HEK293 (cell line): ENCODE measurements around the gene PHF21A.

Experiments used
- CTCF ChIA-PET: fragments of 350-600 bp; formaldehyde crosslinking; extraction: SDS; loops from one replicate; lab custom pipeline; 2021; ENCODE audit warnings: antibody characterized with exemption; lab: Yijun Ruan, JAX
- POLR2A ChIA-PET: fragments of 300-600 bp; formaldehyde crosslinking; extraction: SDS; loops from one replicate; lab custom pipeline; 2020; ENCODE audit warnings: antibody characterized with exemption, inconsistent platforms; lab: Yijun Ruan, JAX
- H3K27ac ChIP-seq: fragments of 200-500 bp; sonication (Bioruptor generic); 2 replicates; pipeline ENCODE4 v1.5.1; 2014; ENCODE audit warnings: low read depth, low read length, control low read depth, inconsistent platforms; ENCODE audit errors: extremely low read depth
- H3K36me3 ChIP-seq, 2 experiments: fragments of 200-500 bp in 1 of 2; sonication (Bioruptor generic) in 1 of 2; 1 replicate in 1 of 2; 2 replicates in 1 of 2; pipeline ENCODE4 v1.5.1; 2014 to 2017; ENCODE audit warnings: inconsistent platforms in 2 of 2, low read length in 2 of 2; ENCODE audit not compliant: control insufficient read depth in 2 of 2, insufficient read depth in 1 of 2
- H3K4me1 ChIP-seq: fragments of 200-500 bp; sonication (Bioruptor generic); 2 replicates; pipeline ENCODE4 v1.5.1; 2014; ENCODE audit warnings: mild to moderate bottlenecking, low read length, inconsistent platforms; ENCODE audit not compliant: control insufficient read depth, insufficient read depth
- H3K4me3 ChIP-seq: 2 replicates; pipeline ENCODE4 v1.5.1; 2011; ENCODE audit warnings: low read depth, mild to moderate bottlenecking, control low read depth, low read length, moderate library complexity
- H3K9me3 ChIP-seq: fragments of 200-500 bp; sonication (Bioruptor generic); 2 replicates; pipeline ENCODE4 v1.5.1; 2014; ENCODE audit warnings: low read depth, low read length, inconsistent platforms; ENCODE audit not compliant: control insufficient read depth, insufficient read depth
- AEBP2 ChIP-seq: fragments of 450-650 bp; formaldehyde crosslinking; IDR thresholded peaks from 2 replicates; pipeline ENCODE4 v1.5.1; 2016; ENCODE audit warnings: missing biosample characterization, missing genetic modification characterization, borderline replicate concordance
- PRDM4 ChIP-seq: fragments of 450-650 bp; formaldehyde crosslinking; IDR thresholded peaks from 2 replicates; pipeline ENCODE4 v1.5.1; 2017; ENCODE audit warnings: missing biosample characterization, missing genetic modification characterization
- TSHZ1 ChIP-seq: fragments of 450-650 bp; formaldehyde crosslinking; IDR thresholded peaks from 2 replicates; pipeline ENCODE4 v1.5.1; 2016; ENCODE audit warnings: missing biosample characterization, missing genetic modification characterization, borderline replicate concordance
- YY2 ChIP-seq: fragments of 450-650 bp; formaldehyde crosslinking; IDR thresholded peaks from 2 replicates; pipeline ENCODE4 v1.5.1; 2016; ENCODE audit warnings: missing biosample characterization, missing genetic modification characterization
- ZFHX2 ChIP-seq: fragments of 450-650 bp; formaldehyde crosslinking; conservative IDR thresholded peaks from 2 replicates; pipeline ENCODE4 v1.5.1; 2016; ENCODE audit warnings: missing biosample characterization, missing genetic modification characterization
- ZFP37 ChIP-seq: fragments of 450-650 bp; formaldehyde crosslinking; IDR thresholded peaks from 2 replicates; pipeline ENCODE4 v1.5.1; 2016; ENCODE audit warnings: missing biosample characterization, missing genetic modification characterization
- ZNF138 ChIP-seq: fragments of 450-650 bp; formaldehyde crosslinking; IDR thresholded peaks from 2 replicates; pipeline ENCODE4 v1.5.1; 2016; ENCODE audit warnings: missing biosample characterization, missing genetic modification characterization, borderline replicate concordance
- ZNF140 ChIP-seq: fragments of 450-650 bp; formaldehyde crosslinking; IDR thresholded peaks from 2 replicates; pipeline ENCODE4 v1.5.1; 2016; ENCODE audit warnings: missing biosample characterization, missing genetic modification characterization
- ZNF266 ChIP-seq: fragments of 450-650 bp; formaldehyde crosslinking; IDR thresholded peaks from 2 replicates; pipeline ENCODE4 v1.5.1; 2016; ENCODE audit warnings: missing biosample characterization, missing genetic modification characterization, low read depth
- ZNF394 ChIP-seq: fragments of 450-650 bp; formaldehyde crosslinking; IDR thresholded peaks from 2 replicates; pipeline ENCODE4 v1.5.1; 2016; ENCODE audit warnings: missing biosample characterization, missing genetic modification characterization, mild to moderate bottlenecking, moderate library complexity, borderline replicate concordance
- ZNF426 ChIP-seq: fragments of 450-650 bp; formaldehyde crosslinking; IDR thresholded peaks from 2 replicates; pipeline ENCODE4 v1.5.1; 2017; ENCODE audit warnings: missing biosample characterization, missing genetic modification characterization, mild to moderate bottlenecking, inconsistent platforms, moderate library complexity
- ZNF510 ChIP-seq: fragments of 450-650 bp; formaldehyde crosslinking; IDR thresholded peaks from 2 replicates; pipeline ENCODE4 v1.5.1; 2018; ENCODE audit warnings: mild to moderate bottlenecking, missing genetic modification characterization, missing biosample characterization; ENCODE audit not compliant: insufficient replicate concordance
- ZNF600 ChIP-seq: fragments of 450-650 bp; formaldehyde crosslinking; IDR thresholded peaks from 2 replicates; pipeline ENCODE4 v1.5.1; 2016; ENCODE audit warnings: missing biosample characterization, missing genetic modification characterization
- ZNF626 ChIP-seq: fragments of 450-650 bp; sonication (Bioruptor Pico); formaldehyde crosslinking; IDR thresholded peaks from 2 replicates; pipeline ENCODE4 v1.5.1; 2018; ENCODE audit warnings: missing biosample characterization, missing genetic modification characterization, inconsistent platforms
- ZNF76 ChIP-seq: fragments of 450-650 bp; formaldehyde crosslinking; IDR thresholded peaks from 2 replicates; pipeline ENCODE4; 2016; ENCODE audit warnings: low read depth, missing biosample characterization, missing genetic modification characterization, borderline replicate concordance
- ZSCAN16 ChIP-seq: fragments of 450-650 bp; formaldehyde crosslinking; IDR thresholded peaks from 2 replicates; pipeline ENCODE4 v1.5.1; 2016; ENCODE audit warnings: missing biosample characterization, missing genetic modification characterization
- TF ChIP-seq, protein P1 (sequence below): fragments of 450-650 bp; IDR thresholded peaks from 2 replicates; pipeline ENCODE4 v1.5.1; 2018; ENCODE audit warnings: missing biosample characterization, mild to moderate bottlenecking, missing genetic modification characterization

PHF21A gene

GRCh38 chr11:46073632-46074031 is 47.6 kb downstream of the PHF21A start:
- ChIA-PET CTCF (no interaction called here), POLR2A (no interaction called here)
- peaks cover 5% of the 10 kb centered on the region; the same call in 1 of the 2 replicates for H3K4me1 ChIP-seq

GRCh38 chr11:46072172-46072964 is 48.9 kb downstream of the PHF21A start:
- ChIA-PET POLR2A (no interaction called here), CTCF (interaction anchor here (1.0 kb wide), 1 partner anchor 46 kb away, joined by 3 read pairs; no protein-coding TSS in a partner anchor)
- Histone ChIP-seq H3K27ac (no peak overlapping the region), H3K9me3 (no peaks in the 10 kb centered on the region), H3K4me3 (no peak overlapping the region), H3K4me1 (peaks cover 5% of the 10 kb centered on the region; the same call in 1 of the 2 replicates), H3K36me3 (peaks cover 0 to 6% of the 10 kb centered on the region in 2 experiments; a peak in 1 of 3 replicates)
- TF ChIP-seq ZNF626 (tag by site-specific recombination) (no peak), ZNF140 (no peak), AEBP2 (no peak), YY2 (no peak), ZNF600 (tag by site-specific recombination) (no peak), TSHZ1 (no peak), ZFP37 (tag by site-specific recombination) (no peak), ZSCAN16 (tag by site-specific recombination) (no peak), ZNF510 (tag by site-specific recombination) (no peak), ZNF266 (tag by site-specific recombination) (no peak), ZNF394 (tag by site-specific recombination) (no peak), PRDM4 (no peak), ZNF426 (tag by site-specific recombination) (no peak), ZNF138 (tag by site-specific recombination) (no peak), ZFHX2 (tag by site-specific recombination) (no peak)
- TF ChIP-seq, protein P1, sequence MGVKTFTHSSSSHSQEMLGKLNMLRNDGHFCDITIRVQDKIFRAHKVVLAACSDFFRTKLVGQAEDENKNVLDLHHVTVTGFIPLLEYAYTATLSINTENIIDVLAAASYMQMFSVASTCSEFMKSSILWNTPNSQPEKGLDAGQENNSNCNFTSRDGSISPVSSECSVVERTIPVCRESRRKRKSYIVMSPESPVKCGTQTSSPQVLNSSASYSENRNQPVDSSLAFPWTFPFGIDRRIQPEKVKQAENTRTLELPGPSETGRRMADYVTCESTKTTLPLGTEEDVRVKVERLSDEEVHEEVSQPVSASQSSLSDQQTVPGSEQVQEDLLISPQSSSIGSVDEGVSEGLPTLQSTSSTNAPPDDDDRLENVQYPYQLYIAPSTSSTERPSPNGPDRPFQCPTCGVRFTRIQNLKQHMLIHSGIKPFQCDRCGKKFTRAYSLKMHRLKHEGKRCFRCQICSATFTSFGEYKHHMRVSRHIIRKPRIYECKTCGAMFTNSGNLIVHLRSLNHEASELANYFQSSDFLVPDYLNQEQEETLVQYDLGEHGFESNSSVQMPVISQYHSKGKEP (tag by site-specific recombination), result no peak

More at GRCh38 chr11:46073632-46074031, 47.6 kb downstream of the PHF21A start:
- H3K4me3 ChIP-seq, result no peak overlapping the region
- no peaks in the 10 kb centered on the region for H3K9me3 ChIP-seq
- TF ChIP-seq ZNF76 (tag by site-specific recombination), result no peak
- H3K27ac ChIP-seq, result no peak overlapping the region
- peaks cover 0 to 4% of the 10 kb centered on the region in 2 experiments; a peak in 1 of 3 replicates for H3K36me3 ChIP-seq
